Neutrophil (primary cell): ENCODE results near the gene KRTAP12-1.
"Not testable (repeated sequence)": the region's sequence is repeated elsewhere in the genome, so short reads cannot be mapped to it uniquely, and the experiment has no call there.

Experiments
- H3K27ac ChIP-seq: fragments of 200-600 bp; sonication (generic); 2 replicates; pipeline ENCODE4 v1.5.1; 2016; ENCODE audit warnings: mild to moderate bottlenecking, moderate library complexity
- H3K27me3 ChIP-seq: fragments of 200-600 bp; sonication (generic); 2 replicates; pipeline ENCODE4 v1.6.0; 2016; ENCODE audit warnings: mild to moderate bottlenecking
- H3K36me3 ChIP-seq: fragments of 200-600 bp; sonication (generic); 2 replicates; pipeline ENCODE4 v1.5.1; 2017
- H3K4me1 ChIP-seq, 2 experiments: fragments of 200-600 bp in 1 of 2; sonication (generic) in 1 of 2; 1 replicate in 1 of 2; 2 replicates in 1 of 2; pipeline versions ENCODE4 v1.5.1 to v1.6.1; 2013 to 2016; ENCODE audit warnings: low read depth in 1 of 2, low read length in 1 of 2, mild to moderate bottlenecking in 1 of 2, moderate library complexity in 1 of 2; ENCODE audit not compliant: control insufficient read depth in 1 of 2, insufficient read depth in 1 of 2
- H3K4me3 ChIP-seq, 2 experiments: fragments of 200-600 bp in 1 of 2; sonication (generic) in 1 of 2; 1 replicate in 1 of 2; 2 replicates in 1 of 2; pipeline ENCODE4 v1.5.1; 2013 to 2016; ENCODE audit warnings: low read depth in 1 of 2, low read length in 1 of 2, mild to moderate bottlenecking in 1 of 2, moderate library complexity in 1 of 2
- H3K9me3 ChIP-seq: fragments of 200-600 bp; sonication (generic); 2 replicates; pipeline ENCODE4 v1.5.1; 2016
- TF ChIP-seq, protein P1 (sequence below): fragments of 200-600 bp; sonication (generic); IDR thresholded peaks from 2 replicates; pipeline ENCODE4 v1.5.1; 2016; ENCODE audit warnings: antibody characterized with exemption

The KRTAP12-1 gene

DNA sequence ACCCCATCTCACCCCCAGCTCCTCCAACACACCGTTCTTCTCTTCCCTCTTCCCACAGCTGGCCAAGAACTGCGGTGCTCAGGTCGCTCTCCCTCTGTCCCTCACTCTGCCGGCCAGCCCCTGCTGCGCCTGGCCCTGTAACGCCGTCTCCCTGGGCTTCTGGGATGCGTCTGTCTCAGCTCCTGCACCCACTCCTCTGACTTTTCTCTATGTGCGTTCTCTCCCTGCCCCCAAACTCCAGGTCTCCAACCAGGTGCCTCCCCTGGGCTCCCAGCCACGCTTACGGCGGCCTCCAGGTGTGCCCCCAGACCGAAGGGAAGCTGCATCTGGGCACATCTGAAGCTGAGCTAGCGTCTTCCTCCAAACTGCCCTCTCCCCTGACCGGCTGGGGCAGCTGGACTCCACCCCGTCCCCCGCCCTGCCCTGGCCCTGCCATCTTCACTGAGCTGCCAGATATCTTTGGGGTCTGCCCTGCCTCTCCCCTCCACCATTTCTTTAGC lies 17.6 kb upstream of the KRTAP12-1 start:
- TF ChIP-seq, protein P1, sequence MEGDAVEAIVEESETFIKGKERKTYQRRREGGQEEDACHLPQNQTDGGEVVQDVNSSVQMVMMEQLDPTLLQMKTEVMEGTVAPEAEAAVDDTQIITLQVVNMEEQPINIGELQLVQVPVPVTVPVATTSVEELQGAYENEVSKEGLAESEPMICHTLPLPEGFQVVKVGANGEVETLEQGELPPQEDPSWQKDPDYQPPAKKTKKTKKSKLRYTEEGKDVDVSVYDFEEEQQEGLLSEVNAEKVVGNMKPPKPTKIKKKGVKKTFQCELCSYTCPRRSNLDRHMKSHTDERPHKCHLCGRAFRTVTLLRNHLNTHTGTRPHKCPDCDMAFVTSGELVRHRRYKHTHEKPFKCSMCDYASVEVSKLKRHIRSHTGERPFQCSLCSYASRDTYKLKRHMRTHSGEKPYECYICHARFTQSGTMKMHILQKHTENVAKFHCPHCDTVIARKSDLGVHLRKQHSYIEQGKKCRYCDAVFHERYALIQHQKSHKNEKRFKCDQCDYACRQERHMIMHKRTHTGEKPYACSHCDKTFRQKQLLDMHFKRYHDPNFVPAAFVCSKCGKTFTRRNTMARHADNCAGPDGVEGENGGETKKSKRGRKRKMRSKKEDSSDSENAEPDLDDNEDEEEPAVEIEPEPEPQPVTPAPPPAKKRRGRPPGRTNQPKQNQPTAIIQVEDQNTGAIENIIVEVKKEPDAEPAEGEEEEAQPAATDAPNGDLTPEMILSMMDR: no peak

DNA sequence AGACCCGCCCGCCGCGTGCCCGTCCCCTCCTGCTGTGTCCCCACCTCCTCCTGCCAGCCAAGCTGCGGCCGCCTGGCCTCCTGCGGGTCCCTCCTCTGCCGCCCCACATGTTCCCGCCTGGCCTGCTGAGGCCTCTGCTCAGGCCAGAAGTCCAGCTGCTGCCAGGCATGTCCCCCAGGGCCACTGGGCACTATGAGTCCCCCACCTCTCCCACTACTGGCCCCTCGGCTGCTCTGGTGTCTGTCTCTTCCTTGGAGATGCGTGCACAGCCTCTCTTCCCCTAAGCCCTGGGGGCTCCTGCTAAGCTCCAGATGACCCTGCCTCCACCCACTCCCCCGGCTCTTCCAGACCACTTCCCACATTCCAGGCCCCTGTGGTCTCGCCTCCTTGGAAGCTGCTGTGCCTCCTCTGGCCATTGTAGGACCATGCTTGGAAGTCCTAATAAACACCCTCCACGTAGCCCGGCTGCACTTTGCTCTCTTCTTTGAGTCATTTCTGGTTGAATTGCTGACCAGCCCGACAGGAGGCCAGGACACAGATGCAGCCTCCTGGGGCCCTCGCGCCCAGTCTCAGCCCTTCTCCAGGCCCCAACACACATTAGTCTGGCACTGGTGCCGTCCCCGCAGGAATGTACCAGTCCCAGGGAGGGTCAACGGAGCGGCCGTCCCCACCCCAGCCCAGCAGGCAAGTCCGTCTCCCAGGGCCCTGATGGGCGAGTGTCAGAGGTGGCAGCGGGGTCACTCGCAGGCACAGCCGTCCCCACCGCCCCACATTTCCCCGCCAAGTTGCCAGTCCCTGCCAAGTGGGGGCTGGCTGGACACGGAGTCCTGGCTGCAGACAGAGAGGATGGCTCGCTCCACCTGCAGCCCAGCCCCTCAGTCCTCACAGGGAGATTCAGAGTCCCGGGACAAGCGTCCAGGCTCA lies 16.1 kb upstream of the KRTAP12-1 start:
- TF ChIP-seq, protein P1: no peak
- Histone ChIP-seq H3K36me3 (no peaks in the 10 kb centered on the region), H3K4me3 (no peak overlapping the region), H3K9me3 (no peaks in the 10 kb centered on the region), H3K27ac (no peak overlapping the region), H3K4me1 (no peaks in the 10 kb centered on the region), H3K27me3 (peaks cover 88% of the 10 kb centered on the region)

More for the DNA sequence above, 17.6 kb upstream of the KRTAP12-1 start:
- H3K36me3 ChIP-seq: no peaks in the 10 kb centered on the region
- no peaks in the 10 kb centered on the region for H3K9me3 ChIP-seq
- peaks cover 100% of the 10 kb centered on the region for H3K27me3 ChIP-seq
- H3K4me1 ChIP-seq: no peaks in the 10 kb centered on the region
- H3K4me3 ChIP-seq: no peak overlapping the region
- no peak overlapping the region for H3K27ac ChIP-seq

DNA sequence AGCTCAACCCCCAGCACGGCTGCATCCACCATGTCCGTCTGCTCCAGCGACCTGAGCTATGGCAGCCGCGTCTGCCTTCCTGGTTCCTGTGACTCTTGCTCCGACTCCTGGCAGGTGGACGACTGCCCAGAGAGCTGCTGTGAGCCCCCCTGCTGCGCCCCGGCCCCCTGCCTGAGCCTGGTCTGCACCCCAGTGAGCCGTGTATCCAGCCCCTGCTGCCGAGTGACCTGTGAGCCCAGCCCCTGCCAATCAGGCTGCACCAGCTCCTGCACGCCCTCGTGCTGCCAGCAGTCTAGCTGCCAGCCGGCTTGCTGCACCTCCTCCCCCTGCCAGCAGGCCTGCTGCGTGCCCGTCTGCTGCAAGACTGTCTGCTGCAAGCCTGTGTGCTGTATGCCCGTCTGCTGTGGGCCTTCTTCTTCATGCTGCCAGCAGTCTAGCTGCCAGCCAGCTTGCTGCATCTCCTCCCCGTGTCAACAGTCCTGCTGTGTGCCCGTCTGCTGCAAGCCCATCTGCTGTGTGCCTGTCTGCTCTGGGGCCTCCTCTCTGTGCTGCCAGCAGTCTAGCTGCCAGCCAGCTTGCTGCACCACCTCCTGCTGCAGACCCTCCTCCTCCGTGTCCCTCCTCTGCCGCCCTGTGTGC lies 15.3 kb upstream of the KRTAP12-1 start, which contains the start of gene KRTAP10-12:
Gene KRTAP10-12, plus strand, starts transcription at position 1 of the 639 bp plus-strand sequence. Its CDS starts 30 bp downstream, at position 31.
- H3K27me3 ChIP-seq: peaks cover 80% of the 10 kb centered on the region

DNA sequence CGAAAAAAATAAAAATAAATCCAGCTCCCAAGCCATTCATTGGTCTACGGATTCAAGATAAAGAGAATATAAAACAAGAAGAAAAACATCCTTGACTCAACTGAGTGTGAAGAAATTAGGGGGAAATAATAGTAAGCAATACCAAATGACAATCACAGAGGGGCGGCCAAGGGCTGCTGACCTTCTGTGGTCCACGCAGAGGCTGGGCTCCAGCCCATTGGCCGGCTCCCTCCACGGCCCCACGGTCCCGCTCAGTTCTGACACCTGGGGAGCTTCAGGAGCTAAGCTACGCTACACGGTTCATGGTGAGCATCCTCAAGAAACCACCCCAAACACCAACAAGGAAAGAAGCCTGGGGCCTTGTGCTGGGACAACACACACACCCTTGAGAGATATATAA lies 14.6 kb upstream of the KRTAP12-1 start:
- H3K4me1 ChIP-seq: no peaks in the 10 kb centered on the region
- no peak overlapping the region for H3K27ac ChIP-seq
- peaks cover 73% of the 10 kb centered on the region for H3K27me3 ChIP-seq
- H3K4me3 ChIP-seq: no peak overlapping the region
- H3K9me3 ChIP-seq: no peaks in the 10 kb centered on the region
- TF ChIP-seq, protein P1: no peak
- H3K36me3 ChIP-seq: no peaks in the 10 kb centered on the region

More for the DNA sequence above, 15.3 kb upstream of the KRTAP12-1 start, which contains the start of gene KRTAP10-12:
- not testable (repeated sequence) for H3K4me3 ChIP-seq, H3K9me3 ChIP-seq, H3K36me3 ChIP-seq, H3K4me1 ChIP-seq, H3K27ac ChIP-seq

DNA sequence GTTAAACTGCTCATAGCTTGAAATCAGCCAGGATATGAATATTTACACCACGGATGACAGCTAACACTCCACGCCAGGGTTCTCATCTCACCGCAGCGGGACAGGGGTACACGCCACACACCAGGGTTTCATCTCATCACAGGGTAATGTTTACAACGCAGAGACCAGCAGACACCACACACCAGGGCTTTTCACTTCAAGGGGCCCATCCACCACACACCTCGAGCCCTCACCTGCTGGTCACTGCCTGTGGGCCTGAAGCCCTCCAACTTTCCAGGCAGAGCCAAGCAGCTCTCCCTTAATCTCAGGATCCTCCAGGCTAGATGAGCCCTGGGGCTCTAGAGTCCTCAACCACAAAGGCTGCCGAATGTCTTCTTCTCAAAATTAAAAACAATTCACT lies 13.7 kb upstream of the KRTAP12-1 start:
- peaks cover 71% of the 10 kb centered on the region for H3K27me3 ChIP-seq
- H3K36me3 ChIP-seq: no peaks in the 10 kb centered on the region
- TF ChIP-seq, protein P1: no peak

DNA sequence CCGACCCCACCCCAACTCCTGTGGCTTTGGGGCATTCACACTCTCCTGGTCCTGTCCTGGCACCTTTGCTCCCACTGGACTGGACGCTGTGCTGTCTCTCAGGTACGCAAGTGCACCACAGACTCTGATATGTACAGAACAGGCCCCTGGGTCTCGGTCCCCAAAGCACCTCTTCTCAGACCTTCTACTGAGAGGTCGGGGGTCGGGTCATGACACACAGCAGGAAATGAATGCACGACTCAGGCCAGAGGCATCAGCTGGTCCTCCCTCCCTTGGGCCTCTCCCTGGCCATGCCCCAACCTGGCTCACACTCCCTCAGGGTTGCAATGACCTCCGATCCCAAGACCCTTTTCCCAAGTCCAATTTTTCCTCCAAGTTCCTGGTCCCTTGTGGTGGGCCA lies 13.2 kb upstream of the KRTAP12-1 start:
- H3K27me3 ChIP-seq: peaks cover 71% of the 10 kb centered on the region
- H3K4me3 ChIP-seq: no peak overlapping the region
- H3K4me1 ChIP-seq: no peaks in the 10 kb centered on the region
- H3K27ac ChIP-seq: no peak overlapping the region
- no peaks in the 10 kb centered on the region for H3K36me3 ChIP-seq
- H3K9me3 ChIP-seq: no peaks in the 10 kb centered on the region
- TF ChIP-seq, protein P1: no peak

More for the DNA sequence above, 13.7 kb upstream of the KRTAP12-1 start:
- Histone ChIP-seq H3K4me3 (no peak overlapping the region), H3K9me3 (no peaks in the 10 kb centered on the region), H3K27ac (no peak overlapping the region), H3K4me1 (no peaks in the 10 kb centered on the region)
